HFFc6 (cell line): Measurements from ENCODE around the gene RAI1. TPM values are rescaled to one million over a fixed set of nuclear protein-coding genes. Genes with fewer than 3 reads are reported as not detected.
A peak's percentile ranks its signal among the peaks of the same experiment; 100 is the strongest.

Experiments
- DNase-seq: peaks from one replicate; pipeline ENCODE4 v3.0.0-alpha.2; 2018
- H3K27ac Mint-ChIP-seq: 2 replicates; pipeline ENCODE4 v1.8.0; 2020; ENCODE audit warnings: mild to moderate bottlenecking, mixed read lengths
- H3K27me3 Mint-ChIP-seq: 2 replicates; pipeline ENCODE4 v1.8.0; 2021; ENCODE audit warnings: mild to moderate bottlenecking, moderate library complexity, mixed read lengths; ENCODE audit not compliant: insufficient read depth
- H3K36me3 Mint-ChIP-seq: 2 replicates; pipeline ENCODE4 v1.8.0; 2021; ENCODE audit warnings: low read depth, mixed read lengths
- H3K4me1 Mint-ChIP-seq: 2 replicates; pipeline ENCODE4 v1.8.0; 2020; ENCODE audit warnings: low read depth, mixed read lengths
- H3K4me3 Mint-ChIP-seq: 2 replicates; pipeline ENCODE4 v1.8.0; 2020; ENCODE audit warnings: mild to moderate bottlenecking, moderate library complexity, mixed read lengths
- H3K9me3 Mint-ChIP-seq: 2 replicates; pipeline ENCODE4 v1.8.0; 2020; ENCODE audit warnings: mild to moderate bottlenecking, mixed read lengths
- total RNA-seq, 6 experiments: library from RNA; stranded (reverse); fragmentation: NEBNext Ultra II Directional; extraction: Animal tissue kit (Norgen Biotek cat#: 25700); gene quantifications; 2 replicates in 1 of 6; 3 replicates in 5 of 6; pipeline ENCODE4 v1.2.3, GENCODE V29; 2021
- TF ChIP-seq, protein P1 (sequence below): fragments of 200-600 bp; sonication (generic); IDR thresholded peaks from 2 replicates; pipeline ENCODE4 v1.5.0; 2021; ENCODE audit warnings: antibody characterized with exemption, mild to moderate bottlenecking

Gene RAI1
- total RNA-seq, 6 experiments from 2014 or later = 26.9 to 29.3 (median 29.0) TPM

- Mint-ChIP-seq H3K27me3 (peaks cover 11% of the 10 kb centered on the region), H3K9me3 (no peaks in the 10 kb centered on the region)
Observed at GRCh38 chr17:17833658-17834357, 152.6 kb downstream of the RAI1 start.

GRCh38 chr17:17834974-17835373 lies 153.7 kb downstream of the RAI1 start:
- H3K36me3 Mint-ChIP-seq = peaks cover 5% of the 10 kb centered on the region
- peak overlapping the region; percentile 90 for H3K4me3 Mint-ChIP-seq
- TF ChIP-seq, protein P1, sequence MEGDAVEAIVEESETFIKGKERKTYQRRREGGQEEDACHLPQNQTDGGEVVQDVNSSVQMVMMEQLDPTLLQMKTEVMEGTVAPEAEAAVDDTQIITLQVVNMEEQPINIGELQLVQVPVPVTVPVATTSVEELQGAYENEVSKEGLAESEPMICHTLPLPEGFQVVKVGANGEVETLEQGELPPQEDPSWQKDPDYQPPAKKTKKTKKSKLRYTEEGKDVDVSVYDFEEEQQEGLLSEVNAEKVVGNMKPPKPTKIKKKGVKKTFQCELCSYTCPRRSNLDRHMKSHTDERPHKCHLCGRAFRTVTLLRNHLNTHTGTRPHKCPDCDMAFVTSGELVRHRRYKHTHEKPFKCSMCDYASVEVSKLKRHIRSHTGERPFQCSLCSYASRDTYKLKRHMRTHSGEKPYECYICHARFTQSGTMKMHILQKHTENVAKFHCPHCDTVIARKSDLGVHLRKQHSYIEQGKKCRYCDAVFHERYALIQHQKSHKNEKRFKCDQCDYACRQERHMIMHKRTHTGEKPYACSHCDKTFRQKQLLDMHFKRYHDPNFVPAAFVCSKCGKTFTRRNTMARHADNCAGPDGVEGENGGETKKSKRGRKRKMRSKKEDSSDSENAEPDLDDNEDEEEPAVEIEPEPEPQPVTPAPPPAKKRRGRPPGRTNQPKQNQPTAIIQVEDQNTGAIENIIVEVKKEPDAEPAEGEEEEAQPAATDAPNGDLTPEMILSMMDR = no peak
- H3K9me3 Mint-ChIP-seq = no peaks in the 10 kb centered on the region
- H3K27me3 Mint-ChIP-seq = peaks cover 11% of the 10 kb centered on the region
- DNase-seq = no peak
- peaks cover 70% of the 10 kb centered on the region for H3K4me1 Mint-ChIP-seq
- peak overlapping the region; percentile 75 for H3K27ac Mint-ChIP-seq

More at GRCh38 chr17:17833658-17834357, 152.6 kb downstream of the RAI1 start:
- Mint-ChIP-seq H3K27ac (peak overlapping the region; percentile 75), H3K4me1 (peaks cover 67% of the 10 kb centered on the region), H3K4me3 (peak overlapping the region; percentile 22), H3K36me3 (peaks cover 5% of the 10 kb centered on the region)
- TF ChIP-seq, protein P1 = no peak
- no peak for DNase-seq

DNA sequence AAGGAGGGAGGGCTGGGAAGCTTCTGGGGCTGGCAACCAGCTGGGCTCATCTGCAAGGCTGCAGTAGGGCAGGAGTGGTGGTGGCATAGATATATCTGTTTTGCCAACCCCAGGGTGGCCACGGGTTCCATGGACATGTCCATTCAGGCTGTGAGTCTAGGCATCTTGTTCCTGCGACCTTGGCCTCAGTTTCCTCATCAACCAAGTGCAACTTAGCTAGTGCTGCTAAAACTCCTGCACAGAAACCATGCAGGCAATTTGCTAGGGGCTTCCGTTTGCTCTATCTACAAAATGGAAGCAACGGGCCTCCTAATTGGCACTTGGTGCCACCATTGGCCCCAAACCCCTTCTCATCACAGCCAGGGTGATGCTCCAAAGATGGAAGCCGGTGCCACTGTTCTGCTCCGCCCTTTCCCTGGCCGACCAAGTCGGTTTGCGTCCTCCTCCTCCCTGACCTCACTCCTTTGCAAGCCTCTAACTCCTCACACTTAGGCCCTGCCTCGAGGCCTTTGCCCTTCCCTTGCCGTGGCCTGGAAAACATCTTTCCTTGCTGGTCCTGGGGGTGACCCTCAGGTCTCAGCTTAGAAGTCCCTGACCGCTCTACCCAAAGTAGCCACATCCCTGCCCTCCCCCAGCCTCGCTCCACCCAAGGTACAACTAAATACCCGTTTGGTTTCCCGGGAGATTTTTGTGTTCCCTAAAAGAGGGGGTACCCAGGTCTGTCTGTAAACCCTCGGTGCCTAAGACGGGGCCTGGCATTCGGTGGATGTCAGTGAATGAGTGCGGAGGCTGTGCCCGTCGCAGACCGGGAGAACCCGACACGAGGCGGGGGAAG lies 154.4 kb downstream of the RAI1 start:
- Mint-ChIP-seq H3K4me3 (peak overlapping the region; percentile 90), H3K9me3 (no peaks in the 10 kb centered on the region), H3K4me1 (peaks cover 72% of the 10 kb centered on the region), H3K27ac (peak overlapping the region; percentile 97), H3K36me3 (peaks cover 5% of the 10 kb centered on the region), H3K27me3 (peaks cover 11% of the 10 kb centered on the region)
- TF ChIP-seq, protein P1 = no peak
- DNase-seq = no peak

DNA sequence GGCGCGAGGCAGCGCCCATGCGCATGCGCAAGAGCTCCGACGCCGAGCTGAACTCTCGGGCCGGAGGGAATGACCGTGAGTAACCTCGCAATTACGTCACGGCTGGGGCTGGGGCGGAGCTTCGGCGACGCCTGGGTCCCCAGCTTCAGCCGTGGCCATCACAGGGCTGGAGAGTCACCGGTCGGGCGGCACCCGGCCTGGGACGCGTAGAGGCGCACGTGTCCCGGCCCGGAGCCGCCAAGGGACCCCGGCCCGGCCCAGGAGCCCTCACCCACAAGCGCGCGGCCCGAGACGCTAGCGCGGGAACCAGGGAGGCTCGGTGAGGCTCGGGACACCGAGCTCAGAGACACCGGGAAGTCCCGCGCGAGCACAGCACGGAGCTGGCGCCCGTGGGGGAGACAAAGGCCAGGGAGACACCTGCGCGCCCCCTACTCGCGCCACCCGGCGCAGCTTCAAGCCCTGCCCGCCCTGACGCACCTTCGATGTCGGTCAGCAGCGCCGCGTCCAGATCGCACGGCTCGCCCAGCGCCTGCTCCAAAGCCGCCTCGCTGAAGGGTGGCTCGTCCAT lies 155.1 kb downstream of the RAI1 start:
- peak overlapping the region; percentile 90 for H3K4me3 Mint-ChIP-seq
- TF ChIP-seq, protein P1 = no peak
- H3K27ac Mint-ChIP-seq = peak overlapping the region; percentile 97
- DNase-seq = peak; percentile 91
- H3K9me3 Mint-ChIP-seq = no peaks in the 10 kb centered on the region
- H3K4me1 Mint-ChIP-seq = peaks cover 74% of the 10 kb centered on the region
- H3K36me3 Mint-ChIP-seq = peaks cover 5% of the 10 kb centered on the region
- H3K27me3 Mint-ChIP-seq = peaks cover 11% of the 10 kb centered on the region

- peak within 1 kb of the TSS; percentile 97 for H3K27ac Mint-ChIP-seq
- no peak for DNase-seq
- peaks cover 5% of the 10 kb centered on the region for H3K36me3 Mint-ChIP-seq
- H3K4me1 Mint-ChIP-seq = peaks cover 74% of the 10 kb centered on the region
- peaks cover 11% of the 10 kb centered on the region for H3K27me3 Mint-ChIP-seq
- TF ChIP-seq, protein P1 = no peak
- peak within 1 kb of the TSS; percentile 90 for H3K4me3 Mint-ChIP-seq
- H3K9me3 Mint-ChIP-seq = no peaks in the 10 kb centered on the region
Observed at GRCh38 chr17:17836818-17837379, 155.6 kb downstream of the RAI1 start, which contains the start of gene SREBF1. Gene SREBF1, minus strand, starts transcription at chr17:17836986. Its CDS starts 169 bp downstream, at chr17:17836817.
